ENCODE data around the gene ITIH5. TPM values are rescaled to one million over a fixed set of nuclear protein-coding genes. Genes with fewer than 3 reads are reported as not detected.

ITIH5 gene
- total and polyA plus RNA-seq, 9 of the 15 experiments (the other 6 are each of a cell fraction or from before 2014, with no cell fraction given): 0.52 to 4.5 (median 2.6) TPM

DNA sequence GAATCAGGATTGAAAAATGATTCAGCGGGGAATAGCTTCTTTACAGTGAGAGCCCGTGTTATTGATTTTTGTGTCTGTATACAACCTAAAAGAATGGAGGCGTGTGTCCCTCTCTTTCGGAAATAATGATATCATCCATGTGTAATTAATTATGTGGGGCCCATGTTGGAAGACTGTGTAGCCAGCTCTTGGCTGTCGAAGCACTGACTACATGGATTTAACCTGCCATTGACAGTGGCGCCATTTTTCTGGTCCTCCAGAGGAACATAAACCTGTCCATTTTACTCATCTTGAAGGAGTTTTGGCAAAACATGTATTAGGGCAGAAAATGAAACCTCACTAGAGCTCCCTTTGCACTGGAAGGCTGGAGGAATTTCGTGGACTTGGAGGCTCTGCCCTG is 119.6 kb downstream of the ITIH5 start:
- FAIRE-seq: no peak
- ChIA-PET POLR2A (interaction anchor here (0.9 to 1.2 kb wide), 3 partner anchors 9 to 14 kb away, joined by 3 to 5 read pairs (median 4); no protein-coding TSS in a partner anchor), CTCF (ENCODE audit: low intra/inter-chr PET ratio) (interaction anchor here (0.6 kb wide), 1 partner anchor 1148 kb away, joined by 3 read pairs; no protein-coding TSS in a partner anchor)
- H3K9ac ChIP-seq (ENCODE audit: insufficient read depth in 1 of 2, low read depth in 2 of 2, low read length in 2 of 2): no peak overlapping the region
- no peak for ATAC-seq
- BruUV-seq (replicated peaks): no TSS peak
- H3K27ac ChIP-seq (ENCODE audit: extremely low read depth, low read depth, low read length): no peak overlapping the region
- no peak for TF ChIP-seq E2F4 (CRISPR knock-in tag; IDR thresholded peaks at IDR 0.05; ENCODE audit: low read depth)
- TF ChIP-seq MITF (IDR thresholded peaks at IDR 0.05): no peak
- TF ChIP-seq MEF2D (tag; conservative IDR thresholded peaks at IDR 0.05; ENCODE audit: low read depth): no peak
- TF ChIP-seq GTF2A2 (tag; IDR thresholded peaks at IDR 0.05): no peak
- TF ChIP-seq ZNF696 (CRISPR knock-in tag; conservative IDR thresholded peaks at IDR 0.05): no peak
- TF ChIP-seq HMGN3 (IDR thresholded peaks at IDR 0.05; ENCODE audit: borderline replicate concordance, extremely low read depth, insufficient read length, low read depth, low read length): no peak
- no peak for TF ChIP-seq MIER1 (IDR thresholded peaks at IDR 0.05; ENCODE audit: low read depth)
- no peak for TF ChIP-seq LARP7 (IDR thresholded peaks at IDR 0.05)
- DNase-seq (ENCODE audit: extremely low read depth in 1 of 4, low spot score in 3 of 4): no peak
- no peaks in the 10 kb centered on the region for H3K9me3 ChIP-seq (replicated peaks; ENCODE audit: control insufficient read depth, insufficient read depth, low read depth, low read length)
- in situ Hi-C loops (cut with MboI) (no loop called here), intact Hi-C loops (cut with micrococcal nuclease) (no loop called here)
- H3K79me2 ChIP-seq (ENCODE audit: control insufficient read depth, insufficient read depth, low read length): no peaks in the 10 kb centered on the region
- WGBS (ENCODE audit: insufficient coverage, low coverage, missing lambda C conversion rate): 1% methylated on average over 7 of the region's 7 CpGs
- no peaks in the 10 kb centered on the region for H3K4me1 ChIP-seq (replicated peaks in 1 of 2; ENCODE audit: control insufficient read depth in 2 of 2, insufficient read depth in 2 of 2, low read length in 2 of 2)
- H3K36me3 ChIP-seq (ENCODE audit: control insufficient read depth, insufficient read depth, low read length): no peaks in the 10 kb centered on the region
- no peak overlapping the region for H2AFZ ChIP-seq (ENCODE audit: low read depth, low read length)
- no peak overlapping the region for H3K4me3 ChIP-seq
- peaks cover 13 to 25% of the 10 kb centered on the region in 2 experiments for H3K27me3 ChIP-seq (ENCODE audit: control insufficient read depth in 2 of 2, insufficient read depth in 2 of 2, low read length in 2 of 2)
- H4K20me1 ChIP-seq (replicated peaks; ENCODE audit: control insufficient read depth, insufficient read depth, low read length): no peaks in the 10 kb centered on the region; the same call in 1 of the 2 replicates
- H3K9me1 ChIP-seq (ENCODE audit: control insufficient read depth, insufficient read depth, low read length): no peaks in the 10 kb centered on the region
- no peak overlapping the region for H3K4me2 ChIP-seq (ENCODE audit: insufficient read depth, low read length)
